SK-N-MC (cell line): ENCODE results near the gene DPM2.

Source experiments
- EZH2 ChIP-seq: fragments of 200-600 bp; sonication (generic); IDR thresholded peaks from one replicate; pipeline ENCODE4 v1.6.1; 2017; ENCODE audit warnings: antibody characterized with exemption
- POLR2AphosphoS5 ChIP-seq: IDR thresholded peaks from 2 replicates; pipeline ENCODE4 v1.6.1; 2012; ENCODE audit warnings: mild to moderate bottlenecking, low read depth, low read length, borderline replicate concordance

GRCh38 chr9:127923046-127923445 lies 14.6 kb downstream of the DPM2 start:
- TF ChIP-seq EZH2 = no peak
- TF ChIP-seq POLR2AphosphoS5 = no peak
